Activated CD4-positive, CD25-positive, alpha-beta regulatory T cell treated with anti-CD3 and anti-CD28 coated beads, Interleukin-2, amount 50 U/mL, for 16 hours (primary cell): ENCODE data around the gene PHIP.
"Not testable (repeated sequence)": the region's sequence is repeated elsewhere in the genome, so short reads cannot be mapped to it uniquely, and the experiment has no call there.

Experiments used
- DNase-seq: peaks from one replicate; pipeline ENCODE4 v3.0.0-alpha.2; 2020; ENCODE audit warnings: low read depth, low spot score

The PHIP gene

DNA sequence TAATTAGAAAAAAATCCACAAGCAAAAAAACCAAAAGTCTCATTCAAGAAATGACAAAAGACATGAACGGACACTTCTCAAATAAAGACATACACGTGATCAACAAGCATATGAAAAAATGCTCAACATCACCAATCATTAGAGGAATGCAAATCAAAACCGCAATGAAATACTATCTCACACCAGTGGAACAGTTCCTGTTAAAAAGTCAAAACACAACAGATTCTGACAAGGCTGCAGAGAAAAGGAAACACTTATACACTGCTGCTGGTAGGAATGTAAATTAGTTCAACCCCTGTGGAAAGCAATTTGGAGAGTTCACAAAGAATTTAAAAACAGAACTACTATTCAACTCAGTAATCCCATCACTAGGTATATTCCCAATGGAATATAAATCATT lies 152.7 kb downstream of the PHIP start:
- no peak for DNase-seq

DNA sequence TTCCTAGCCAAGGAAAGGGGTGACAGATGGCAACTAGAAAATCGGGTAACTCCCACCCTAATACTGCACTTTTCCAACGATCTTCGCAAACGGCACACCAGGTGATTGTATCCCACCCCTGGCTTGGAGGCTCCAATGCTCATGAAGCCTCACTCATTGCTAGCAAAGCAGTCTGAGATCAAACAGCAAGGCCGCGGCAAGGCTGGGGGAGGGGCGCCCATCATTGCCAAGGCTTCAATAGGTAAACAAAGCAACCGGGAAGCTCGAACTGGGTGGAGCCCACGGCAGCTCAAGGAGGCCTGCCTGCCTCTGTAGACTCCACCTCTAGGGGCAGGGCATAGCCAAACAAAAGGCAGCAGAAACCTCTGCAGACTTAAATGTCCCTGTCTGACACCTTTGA lies 156.9 kb downstream of the PHIP start:
- not testable (repeated sequence) for DNase-seq

DNA sequence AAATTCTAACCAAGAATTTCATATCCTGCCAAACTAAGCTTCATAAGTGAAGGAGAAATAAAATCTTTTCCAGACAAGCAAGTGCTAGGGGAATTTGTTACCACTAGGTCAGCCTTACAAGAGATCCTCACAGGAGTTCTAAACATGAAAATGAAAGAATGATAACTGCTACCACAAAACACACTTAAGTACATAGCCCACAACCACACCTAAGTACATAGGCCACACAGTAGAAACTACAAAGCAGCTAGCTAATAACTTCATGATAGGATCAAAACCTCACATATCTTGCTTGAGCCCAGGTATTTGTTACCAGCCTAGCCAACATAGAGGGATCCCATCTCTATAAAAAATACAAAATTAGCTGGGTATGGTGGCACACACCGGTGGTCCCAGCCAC lies 160.3 kb downstream of the PHIP start:
- DNase-seq: no peak

DNA sequence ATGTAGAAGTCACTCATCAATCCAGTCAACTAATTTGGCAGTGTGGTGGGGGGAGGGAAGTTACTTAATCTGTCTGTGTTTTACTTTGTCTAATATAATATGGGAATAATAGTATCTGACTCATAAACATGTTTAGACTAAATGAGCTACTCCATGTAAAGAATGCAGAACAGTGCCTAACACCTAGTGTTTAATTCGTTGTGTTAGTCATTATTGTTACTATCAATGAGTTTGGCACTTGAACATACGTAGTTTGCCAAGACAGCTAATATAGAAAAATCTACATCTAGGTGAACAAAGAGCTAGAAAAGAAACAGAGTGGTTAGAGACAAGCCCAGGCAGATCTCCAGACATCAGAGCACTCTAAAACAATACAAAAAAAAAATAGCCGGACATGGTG lies 161.6 kb downstream of the PHIP start:
- DNase-seq: no peak

DNA sequence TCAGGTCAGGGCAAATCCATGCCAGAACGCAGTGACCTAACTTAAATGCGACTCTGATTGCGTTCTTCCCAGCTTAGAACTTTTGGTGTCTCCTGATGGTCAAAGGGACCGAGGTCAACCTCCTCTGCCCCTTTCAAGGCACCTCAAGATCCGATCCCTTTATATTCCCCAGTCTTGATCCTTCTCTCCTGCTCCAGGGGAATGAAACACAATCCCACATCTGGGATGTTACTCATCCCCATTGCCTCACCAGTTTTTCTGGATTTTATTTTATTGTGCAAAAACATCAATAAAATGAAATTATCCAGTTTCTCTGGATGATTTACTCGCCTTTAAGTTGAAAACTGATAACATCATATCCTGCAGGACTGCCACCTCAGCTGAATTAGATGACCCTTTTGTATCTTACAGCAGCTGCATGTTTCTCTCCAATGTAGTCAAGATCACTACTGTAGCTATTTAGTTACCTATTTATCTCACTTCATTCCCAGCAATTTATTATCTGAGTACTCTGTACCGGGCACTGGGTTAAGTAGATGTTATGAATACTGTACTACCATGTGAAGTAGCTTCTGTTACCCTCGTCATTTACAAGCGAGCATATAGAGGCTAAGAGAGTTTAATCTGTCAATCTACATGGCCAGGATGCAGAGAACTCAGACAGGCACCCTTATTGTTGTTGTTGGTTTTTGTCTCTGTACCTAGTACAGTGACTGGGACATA lies 166.7 kb downstream of the PHIP start:
- DNase-seq: no peak

DNA sequence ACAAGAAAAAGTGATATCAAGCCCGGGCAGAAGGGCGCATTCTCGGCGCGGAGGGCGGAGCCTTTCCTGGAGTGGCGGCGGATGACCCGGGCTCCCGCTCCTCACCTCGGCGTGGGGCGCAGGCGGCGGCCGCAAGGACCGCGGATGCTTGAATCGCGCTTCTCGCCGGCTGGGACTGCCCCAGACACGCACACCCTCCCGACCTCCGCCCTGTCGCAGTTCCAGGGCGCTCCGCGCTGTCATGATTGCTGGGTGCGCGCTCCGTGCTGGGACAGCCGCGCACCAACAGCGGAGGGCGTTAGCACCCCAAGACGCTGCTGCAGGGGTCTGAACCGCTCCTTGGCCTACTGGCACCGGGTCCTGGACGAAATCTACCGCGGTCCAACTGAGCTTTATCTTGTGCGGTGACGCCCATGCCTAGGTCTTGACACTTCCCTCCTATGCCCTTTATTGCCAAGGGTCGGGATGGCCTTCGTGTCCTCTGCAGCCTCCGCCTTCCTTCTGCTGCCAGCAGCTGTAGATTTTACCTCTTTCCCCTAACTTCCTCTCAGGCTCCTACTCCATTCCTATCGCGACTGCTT lies 167.4 kb downstream of the PHIP start:
- no peak for DNase-seq

DNA sequence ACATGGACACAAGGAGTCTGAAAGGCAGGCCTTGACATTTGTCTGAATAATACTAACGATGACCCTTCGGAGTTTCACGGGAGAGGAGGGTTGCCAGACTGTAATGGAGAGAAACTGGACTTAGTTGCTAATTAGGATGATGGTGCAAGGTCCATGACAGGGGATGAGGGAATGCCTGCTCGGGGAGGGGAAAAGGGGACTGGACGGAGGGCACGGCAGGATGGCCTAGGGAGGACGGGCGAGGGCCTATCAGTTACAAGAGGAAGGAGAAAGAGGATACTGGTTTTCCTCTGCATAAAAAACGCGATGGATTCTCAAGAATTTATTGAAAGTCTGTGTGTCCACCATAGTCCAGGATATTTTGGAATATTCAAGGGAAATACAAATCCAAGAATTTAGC lies 168.0 kb downstream of the PHIP start:
- DNase-seq: no peak

DNA sequence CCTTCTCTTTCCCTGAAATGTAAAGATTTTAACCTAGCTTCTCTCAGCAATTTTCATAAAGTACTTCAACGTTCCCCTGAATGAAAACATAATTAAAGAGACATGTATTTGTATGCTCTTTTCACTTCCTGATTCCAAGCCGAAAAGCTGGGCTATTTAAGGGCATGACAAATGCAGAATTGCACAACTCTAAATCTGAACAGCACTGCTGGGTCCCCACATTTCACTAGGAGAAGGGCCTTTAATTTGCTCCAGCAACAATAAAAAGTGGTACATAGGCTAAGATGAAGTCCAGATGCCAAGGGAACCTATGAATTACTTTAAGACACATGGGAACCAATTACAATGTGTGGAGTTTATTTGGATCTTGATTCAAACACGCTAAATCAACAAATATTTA lies 168.7 kb downstream of the PHIP start:
- no peak for DNase-seq

DNA sequence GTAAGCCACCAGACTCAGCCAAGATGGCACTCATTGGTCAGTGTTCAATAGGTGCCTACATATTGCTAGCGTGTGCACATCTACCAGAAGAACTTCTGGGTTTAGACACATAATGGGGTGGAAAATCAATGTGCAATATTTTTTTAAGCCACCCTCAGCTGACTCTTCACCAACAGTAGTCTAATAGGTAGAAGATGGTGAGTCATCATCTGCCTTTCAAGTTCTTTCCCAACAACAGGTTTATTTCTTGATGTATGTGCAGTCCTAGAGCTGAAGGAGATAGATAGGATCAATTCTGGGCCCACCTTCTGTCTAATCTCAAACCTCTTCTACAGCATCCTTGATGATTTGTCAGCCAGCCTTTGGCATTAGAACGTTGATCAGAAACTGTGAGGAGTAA lies 169.4 kb downstream of the PHIP start:
- DNase-seq: no peak

DNA sequence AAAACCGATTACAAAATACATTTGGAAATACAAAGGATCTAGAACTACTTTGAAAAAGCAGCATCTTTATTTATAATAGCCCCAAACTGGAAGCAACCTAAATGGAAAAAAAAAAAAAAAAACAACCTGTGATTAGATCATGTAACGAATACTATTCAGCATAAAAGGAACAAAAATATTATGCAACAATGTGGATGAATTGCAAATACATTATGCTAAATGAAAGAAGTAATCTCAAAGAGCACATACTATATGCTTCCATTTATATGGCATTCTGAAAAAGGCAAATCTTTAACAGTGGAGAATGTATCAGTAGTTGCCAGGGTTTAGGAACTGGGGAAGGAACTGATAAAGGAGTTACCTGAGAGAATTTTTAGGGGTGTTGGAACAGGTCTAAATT lies 181.8 kb downstream of the PHIP start:
- DNase-seq: no peak

DNA sequence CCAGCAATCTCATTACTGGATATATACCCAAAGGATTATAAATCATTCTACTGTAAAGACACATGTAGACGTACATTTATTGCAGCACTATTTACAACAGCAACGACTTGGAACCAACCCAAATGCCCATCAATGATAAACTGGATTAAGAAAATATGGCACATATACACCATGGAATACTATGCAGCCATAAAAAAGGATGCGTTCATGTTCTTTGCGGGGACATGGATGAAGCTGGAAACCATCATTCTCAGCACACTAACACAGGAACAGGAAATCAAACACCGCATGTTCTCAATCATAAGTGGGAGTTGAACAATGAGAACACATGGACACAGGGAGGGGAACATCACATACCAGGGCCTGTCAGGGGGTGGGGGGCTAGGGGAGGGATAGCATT lies 188.2 kb downstream of the PHIP start:
- DNase-seq: not testable (repeated sequence)
